NCI-H1436 treated with DMSO at 0.1 percent for 48 hours (cell line): Measurements from ENCODE around the gene PINK1.
"Not testable (repeated sequence)": the region's sequence is repeated elsewhere in the genome, so short reads cannot be mapped to it uniquely, and the experiment has no call there.

Experiments
- DNase-seq: peaks from one replicate; lab custom pipeline; 2025; lab: John Stamatoyannopoulos, UW

PINK1 gene

GRCh38 chr1:20648438-20648837 lies 15.2 kb downstream of the PINK1 start:
- no peak for DNase-seq

GRCh38 chr1:20648946-20649345 lies 15.7 kb downstream of the PINK1 start:
- no peak for DNase-seq

- no peak for DNase-seq
These were observed 19.0 kb downstream of the PINK1 start for GRCh38 chr1:20652300-20652699.

- DNase-seq, result no peak
These were observed 20.9 kb downstream of the PINK1 start for GRCh38 chr1:20654104-20654690.

GRCh38 chr1:20657024-20657423 lies 23.8 kb downstream of the PINK1 start:
- DNase-seq, result no peak

GRCh38 chr1:20658166-20658915 lies 25.1 kb downstream of the PINK1 start:
- DNase-seq, result no peak

GRCh38 chr1:20660363-20660762 lies 27.1 kb downstream of the PINK1 start:
- no peak for DNase-seq

GRCh38 chr1:20660847-20661206 lies 27.6 kb downstream of the PINK1 start:
- no peak for DNase-seq

- DNase-seq, result peak; percentile 93
These were observed 28.2 kb downstream of the PINK1 start, which contains the start of gene DDOST for GRCh38 chr1:20661207-20662109. Gene DDOST (minus strand): TSS chr1:20661369. CDS start chr1:20661350, 19 bp downstream.

- DNase-seq, result no peak
These were observed 28.8 kb downstream of the PINK1 start for GRCh38 chr1:20662110-20662475.

- no peak for DNase-seq
These were observed 30.1 kb downstream of the PINK1 start for GRCh38 chr1:20663365-20663764.

GRCh38 chr1:20663969-20664715 lies 30.9 kb downstream of the PINK1 start:
- DNase-seq, result no peak

GRCh38 chr1:20665726-20666125 lies 32.5 kb downstream of the PINK1 start:
- no peak for DNase-seq

GRCh38 chr1:20666146-20666545 lies 32.9 kb downstream of the PINK1 start:
- no peak for DNase-seq

- no peak for DNase-seq
These were observed 33.5 kb downstream of the PINK1 start for GRCh38 chr1:20666804-20667203.

GRCh38 chr1:20668581-20668980 lies 35.3 kb downstream of the PINK1 start:
- no peak for DNase-seq

GRCh38 chr1:20670936-20671335 lies 37.7 kb downstream of the PINK1 start:
- DNase-seq, result no peak

GRCh38 chr1:20672265-20672632 lies 39.0 kb downstream of the PINK1 start:
- no peak for DNase-seq

- DNase-seq, result not testable (repeated sequence)
These were observed 40.4 kb downstream of the PINK1 start for GRCh38 chr1:20673626-20674025.

- DNase-seq, result no peak
These were observed 45.3 kb downstream of the PINK1 start for GRCh38 chr1:20678599-20678998.

GRCh38 chr1:20680269-20680668 lies 47.0 kb downstream of the PINK1 start:
- DNase-seq, result no peak

GRCh38 chr1:20681999-20682398 lies 48.7 kb downstream of the PINK1 start:
- no peak for DNase-seq
